Naive B cell (primary cell): ENCODE data around the gene ACO1. TPM values are rescaled to one million over a fixed set of nuclear protein-coding genes. Genes with fewer than 3 reads are reported as not detected.

Experiments
- ATAC-seq, 2 donors: fragments of 150-1000 bp; cut with Tn5 transposase; 2 replicates each; pipeline ENCODE4 v1.10.0; 2021; ENCODE audit warnings: low read depth in 2 of 2, mild to moderate bottlenecking in 2 of 2, moderate library complexity in 2 of 2
- DNase-seq: peaks from one replicate; pipeline ENCODE4 v3.0.0; 2022
- H3K27ac Mint-ChIP-seq, 6 donors: one replicate each; pipeline ENCODE4 v1.8.0; 2020 to 2022; ENCODE audit warnings: mild to moderate bottlenecking in 6 of 6, mixed read lengths in 6 of 6, moderate library complexity in 5 of 6, inconsistent platforms in 2 of 6
- H3K27me3 Mint-ChIP-seq, 3 donors: one replicate each; pipeline ENCODE4 v1.8.0; 2021 to 2022; ENCODE audit warnings: mixed read lengths in 3 of 3, mild to moderate bottlenecking in 1 of 3
- H3K36me3 Mint-ChIP-seq, 2 donors: one replicate each; pipeline ENCODE4 v1.8.0; 2020 to 2022; ENCODE audit warnings: mixed read lengths in 2 of 2, inconsistent platforms in 1 of 2, mild to moderate bottlenecking in 1 of 2
- H3K4me1 Mint-ChIP-seq, 3 donors: one replicate each; pipeline ENCODE4 v1.8.0; 2020 to 2022; ENCODE audit warnings: mixed read lengths in 3 of 3, inconsistent platforms in 1 of 3, mild to moderate bottlenecking in 1 of 3, moderate library complexity in 1 of 3
- H3K4me3 Mint-ChIP-seq, 8 donors: one replicate each; pipeline ENCODE4 v1.8.0; 2020 to 2022; ENCODE audit warnings: mild to moderate bottlenecking in 8 of 8, mixed read lengths in 8 of 8, moderate library complexity in 8 of 8, inconsistent platforms in 2 of 8
- H3K9me3 Mint-ChIP-seq, 7 donors: one replicate each; pipeline ENCODE4 v1.8.0; 2020 to 2022; ENCODE audit warnings: mixed read lengths in 7 of 7, mild to moderate bottlenecking in 5 of 7, inconsistent platforms in 2 of 7, moderate library complexity in 1 of 7
- polyA plus RNA-seq, 6 donors: library from polyadenylated mRNA; unstranded; fragments of 300-500 nt; fragmentation: Illumina TruSeq; gene quantifications; one replicate each; pipeline ENCODE4 v1.2.3, GENCODE V29; 2021; ENCODE audit warnings: low read depth in 6 of 6

ACO1 gene
- polyA plus RNA-seq, 6 donors from 2014 or later: 6.2 to 10.4 (median 7.4) TPM

DNA sequence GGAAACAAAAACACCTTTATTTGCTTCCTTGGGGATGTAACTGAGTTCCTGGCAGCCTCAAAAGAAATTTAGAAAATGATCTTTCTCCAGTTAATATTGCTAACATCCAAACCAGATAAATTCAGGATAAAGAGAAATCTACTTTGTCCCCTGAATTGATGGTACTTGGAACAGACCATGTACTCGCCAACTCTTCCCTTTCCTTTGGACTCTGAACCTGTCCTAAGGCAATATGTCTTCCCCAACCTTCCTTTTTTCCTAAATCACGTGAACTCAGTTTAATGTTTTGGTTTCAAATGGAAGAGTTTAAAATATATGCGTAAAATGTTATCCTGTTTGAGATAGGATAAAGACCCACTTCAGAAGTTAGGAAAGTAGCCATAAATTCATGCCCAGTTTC is 28.0 kb downstream of the ACO1 start:
- Mint-ChIP-seq H3K27me3 (no peaks in the 10 kb centered on the region), H3K36me3 (peaks cover 19 to 21% of the 10 kb centered on the region in 2 donors), H3K27ac (no peak overlapping the region), H3K4me3 (no peak overlapping the region), H3K4me1 (no peaks in the 10 kb centered on the region), H3K9me3 (no peaks in the 10 kb centered on the region)
- DNase-seq (no peak), ATAC-seq (no peak)

- Mint-ChIP-seq H3K9me3 (no peaks in the 10 kb centered on the region), H3K4me1 (no peaks in the 10 kb centered on the region), H3K36me3 (peaks cover 21 to 25% of the 10 kb centered on the region in 2 donors), H3K27me3 (no peaks in the 10 kb centered on the region), H3K27ac (no peak overlapping the region), H3K4me3 (no peak overlapping the region)
- ATAC-seq (no peak), DNase-seq (no peak)
These were observed 29.0 kb downstream of the ACO1 start for GRCh38 chr9:32413424-32413823.

GRCh38 chr9:32414856-32415255 is 30.4 kb downstream of the ACO1 start:
- Mint-ChIP-seq H3K4me3 (no peak overlapping the region), H3K27ac (no peak overlapping the region), H3K4me1 (no peaks in the 10 kb centered on the region), H3K27me3 (no peaks in the 10 kb centered on the region), H3K9me3 (no peaks in the 10 kb centered on the region), H3K36me3 (peaks cover 21 to 23% of the 10 kb centered on the region in 2 donors)
- ATAC-seq (no peak), DNase-seq (no peak)

- no peak overlapping the region for H3K27ac Mint-ChIP-seq
- ATAC-seq (no peak), DNase-seq (no peak)
- H3K4me3 Mint-ChIP-seq: no peak overlapping the region
- no peaks in the 10 kb centered on the region for H3K4me1 Mint-ChIP-seq
- peaks cover 22 to 32% of the 10 kb centered on the region in 2 donors for H3K36me3 Mint-ChIP-seq
- H3K9me3 Mint-ChIP-seq: no peaks in the 10 kb centered on the region
- H3K27me3 Mint-ChIP-seq: no peaks in the 10 kb centered on the region
These were observed 35.5 kb downstream of the ACO1 start for GRCh38 chr9:32419921-32420320.

GRCh38 chr9:32422237-32422806 is 37.9 kb downstream of the ACO1 start:
- Mint-ChIP-seq H3K36me3 (peaks cover 22 to 37% of the 10 kb centered on the region in 2 donors), H3K4me3 (no peak overlapping the region), H3K9me3 (no peaks in the 10 kb centered on the region), H3K4me1 (no peaks in the 10 kb centered on the region), H3K27me3 (no peaks in the 10 kb centered on the region), H3K27ac (no peak overlapping the region)
- no peak for DNase-seq
- ATAC-seq: no peak

GRCh38 chr9:32423371-32423770 is 38.9 kb downstream of the ACO1 start:
- H3K4me1 Mint-ChIP-seq: no peaks in the 10 kb centered on the region
- no peak overlapping the region for H3K27ac Mint-ChIP-seq
- no peak overlapping the region for H3K4me3 Mint-ChIP-seq
- H3K27me3 Mint-ChIP-seq: no peaks in the 10 kb centered on the region
- H3K9me3 Mint-ChIP-seq: no peaks in the 10 kb centered on the region
- peaks cover 14 to 31% of the 10 kb centered on the region in 2 donors for H3K36me3 Mint-ChIP-seq
- ATAC-seq (no peak), DNase-seq (no peak)

DNA sequence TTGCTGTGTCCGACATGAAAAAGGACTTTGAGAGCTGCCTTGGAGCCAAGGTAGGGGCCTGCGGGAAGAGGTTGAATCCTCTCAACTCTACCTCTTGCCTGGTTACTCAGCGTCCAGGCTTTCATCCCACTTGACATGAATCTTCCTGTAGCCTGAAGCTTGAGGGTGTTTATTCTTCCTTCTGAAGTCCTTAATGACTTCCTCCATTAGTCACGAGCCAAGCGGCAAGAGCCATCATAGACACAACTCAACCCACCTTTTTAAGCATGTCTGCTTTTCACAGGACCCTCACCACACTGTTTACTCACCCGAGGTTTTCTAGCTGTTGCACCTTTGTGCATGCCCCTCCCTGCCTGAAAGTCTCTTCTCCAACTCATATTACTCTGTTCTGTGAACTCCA is 40.2 kb downstream of the ACO1 start:
- Mint-ChIP-seq H3K27me3 (no peaks in the 10 kb centered on the region), H3K4me3 (no peak overlapping the region), H3K9me3 (no peaks in the 10 kb centered on the region), H3K27ac (no peak overlapping the region), H3K4me1 (no peaks in the 10 kb centered on the region), H3K36me3 (peaks cover 8 to 22% of the 10 kb centered on the region in 2 donors)
- ATAC-seq (no peak), DNase-seq (no peak)

- no peaks in the 10 kb centered on the region for H3K27me3 Mint-ChIP-seq
- DNase-seq (no peak), ATAC-seq (no peak)
- H3K36me3 Mint-ChIP-seq: peaks cover 8 to 22% of the 10 kb centered on the region in 2 donors
- no peaks in the 10 kb centered on the region for H3K9me3 Mint-ChIP-seq
- no peak overlapping the region for H3K27ac Mint-ChIP-seq
- H3K4me3 Mint-ChIP-seq: no peak overlapping the region
- H3K4me1 Mint-ChIP-seq: no peaks in the 10 kb centered on the region
These were observed 42.0 kb downstream of the ACO1 start for GRCh38 chr9:32426278-32426939.

DNA sequence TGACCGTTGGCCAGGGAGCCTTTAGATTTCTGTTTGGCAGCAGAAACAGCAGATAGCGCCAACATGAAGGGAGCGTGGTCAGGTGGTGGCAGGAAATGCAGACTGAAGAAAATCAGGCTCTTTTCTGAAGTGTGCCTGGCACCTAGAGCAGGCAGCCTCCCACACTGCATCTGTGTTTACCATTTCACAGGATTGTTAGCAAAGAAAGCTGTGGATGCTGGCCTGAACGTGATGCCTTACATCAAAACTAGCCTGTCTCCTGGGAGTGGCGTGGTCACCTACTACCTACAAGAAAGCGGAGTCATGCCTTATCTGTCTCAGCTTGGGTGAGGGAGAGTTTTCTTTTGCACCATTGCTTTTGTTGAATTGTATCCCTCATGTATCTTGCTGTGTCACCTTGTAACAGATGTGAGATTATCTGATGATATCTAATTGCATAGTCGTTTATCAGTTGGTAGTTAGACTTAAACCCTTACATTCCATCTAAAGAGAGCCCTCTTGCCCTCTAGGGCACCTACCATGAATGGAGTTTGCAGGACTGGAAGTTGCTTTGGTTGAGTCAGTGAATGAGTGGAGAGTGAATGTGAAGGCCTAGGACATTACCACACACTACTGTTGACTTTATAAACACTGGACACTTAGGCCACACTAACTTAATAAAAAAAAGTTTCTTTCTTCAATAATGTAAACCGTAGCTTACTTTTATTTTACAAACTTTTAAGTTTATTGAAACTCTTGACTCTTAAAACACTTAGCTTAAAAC is 42.8 kb downstream of the ACO1 start:
- Mint-ChIP-seq H3K27ac (no peak overlapping the region), H3K9me3 (no peaks in the 10 kb centered on the region), H3K36me3 (peaks cover 8 to 22% of the 10 kb centered on the region in 2 donors), H3K4me3 (no peak overlapping the region), H3K27me3 (no peaks in the 10 kb centered on the region), H3K4me1 (no peaks in the 10 kb centered on the region)
- no peak for ATAC-seq
- no peak for DNase-seq

DNA sequence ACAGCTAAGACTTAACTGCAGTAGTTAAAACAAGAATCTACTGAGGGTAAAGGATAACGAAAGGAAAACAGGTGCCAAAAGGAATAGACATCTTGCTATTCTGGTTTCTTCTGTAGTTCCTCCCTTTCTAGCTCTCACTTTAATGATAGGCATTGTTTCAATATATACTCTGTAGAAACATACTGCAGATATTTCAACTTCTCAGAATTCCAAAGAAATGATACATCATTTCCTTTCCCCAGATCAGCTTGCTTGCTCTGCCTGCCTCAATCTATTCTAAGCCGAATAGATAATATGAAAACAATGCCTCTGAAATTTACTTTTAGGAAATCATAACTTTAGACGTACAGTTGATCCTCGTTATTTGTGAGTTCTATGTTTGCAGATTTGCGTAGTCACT is 46.3 kb downstream of the ACO1 start:
- no peak overlapping the region for H3K4me3 Mint-ChIP-seq
- ATAC-seq (no peak), DNase-seq (no peak)
- no peaks in the 10 kb centered on the region for H3K9me3 Mint-ChIP-seq
- H3K36me3 Mint-ChIP-seq: peaks cover 0 to 4% of the 10 kb centered on the region in 2 donors
- H3K27me3 Mint-ChIP-seq: no peaks in the 10 kb centered on the region
- no peaks in the 10 kb centered on the region for H3K4me1 Mint-ChIP-seq
- H3K27ac Mint-ChIP-seq: no peak overlapping the region

DNA sequence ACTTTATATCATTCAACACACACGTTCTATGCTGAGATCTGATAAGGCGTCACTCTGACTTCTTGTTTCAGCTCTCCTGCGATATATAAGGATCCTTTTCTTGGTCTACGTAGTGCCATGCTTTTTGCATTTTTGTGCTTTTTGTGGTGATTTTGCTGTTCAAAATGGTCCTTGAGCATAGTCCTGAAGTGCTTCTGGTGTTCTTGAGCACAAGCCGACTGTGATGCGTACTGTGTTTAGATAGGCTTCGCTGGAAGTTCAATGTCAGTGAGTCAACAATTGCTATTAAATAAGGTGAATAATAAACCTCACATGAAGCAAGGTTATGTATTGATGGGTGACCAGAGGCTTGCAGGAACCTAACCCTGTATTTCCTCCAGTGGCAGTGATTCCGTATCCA is 46.8 kb downstream of the ACO1 start:
- H3K36me3 Mint-ChIP-seq: peaks cover 0 to 4% of the 10 kb centered on the region in 2 donors
- no peaks in the 10 kb centered on the region for H3K4me1 Mint-ChIP-seq
- ATAC-seq (no peak), DNase-seq (no peak)
- no peaks in the 10 kb centered on the region for H3K27me3 Mint-ChIP-seq
- H3K9me3 Mint-ChIP-seq: no peaks in the 10 kb centered on the region
- no peak overlapping the region for H3K27ac Mint-ChIP-seq
- H3K4me3 Mint-ChIP-seq: no peak overlapping the region

GRCh38 chr9:32431940-32432555 is 47.6 kb downstream of the ACO1 start:
- Mint-ChIP-seq H3K27ac (peak overlapping the region in 1 of 6 donors; percentile 40), H3K27me3 (no peaks in the 10 kb centered on the region), H3K4me1 (no peaks in the 10 kb centered on the region), H3K9me3 (no peaks in the 10 kb centered on the region), H3K4me3 (no peak overlapping the region), H3K36me3 (peaks cover 0 to 4% of the 10 kb centered on the region in 2 donors)
- ATAC-seq (peak in 1 of 2 donors; percentile 60), DNase-seq (peak; percentile 24)

GRCh38 chr9:32434892-32435291 is 50.4 kb downstream of the ACO1 start:
- no peak overlapping the region for H3K27ac Mint-ChIP-seq
- ATAC-seq: no peak
- peaks cover 0 to 8% of the 10 kb centered on the region in 2 donors for H3K36me3 Mint-ChIP-seq
- no peaks in the 10 kb centered on the region for H3K9me3 Mint-ChIP-seq
- DNase-seq: no peak
- no peaks in the 10 kb centered on the region for H3K4me1 Mint-ChIP-seq
- no peaks in the 10 kb centered on the region for H3K27me3 Mint-ChIP-seq
- no peak overlapping the region for H3K4me3 Mint-ChIP-seq

- Mint-ChIP-seq H3K4me1 (no peaks in the 10 kb centered on the region), H3K36me3 (peaks cover 15 to 21% of the 10 kb centered on the region in 2 donors), H3K27ac (no peak overlapping the region), H3K4me3 (no peak overlapping the region), H3K27me3 (no peaks in the 10 kb centered on the region), H3K9me3 (peaks cover 0 to 9% (median 0%) of the 10 kb centered on the region in 7 donors)
- ATAC-seq: no peak
- DNase-seq: no peak
These were observed 57.2 kb downstream of the ACO1 start for GRCh38 chr9:32441678-32442077.
